Mucosa of descending colon (tissue), 3 donors: ENCODE data around the gene GTF2H1. TPM values are rescaled to one million over a fixed set of nuclear protein-coding genes. Genes with fewer than 3 reads are reported as not detected.

Experiments used
- ATAC-seq: fragments of 200-7000 bp; cut with Tn5 transposase; one replicate; pipeline ENCODE4 v1.9.1; 2020; ENCODE audit warnings: mild to moderate bottlenecking, moderate library complexity
- DNase-seq, 3 donors: peaks; one replicate each; pipeline ENCODE4 v3.0.0-alpha.2; 2020
- H3K36me3 ChIP-seq: fragments of 200-600 bp; one replicate; pipeline ENCODE4 v1.8.0; 2021; ENCODE audit warnings: low read depth, mild to moderate bottlenecking
- H3K4me1 ChIP-seq: fragments of 200-600 bp; one replicate; pipeline ENCODE4 v1.8.0; 2021; ENCODE audit warnings: low read depth, mild to moderate bottlenecking
- H3K4me3 ChIP-seq: fragments of 200-600 bp; one replicate; pipeline ENCODE4 v1.8.0; 2021; ENCODE audit warnings: mild to moderate bottlenecking
- H3K9me3 ChIP-seq: fragments of 200-600 bp; one replicate; pipeline ENCODE4 v1.8.0; 2021; ENCODE audit warnings: mild to moderate bottlenecking
- CTCF ChIP-seq: fragments of 200-600 bp; IDR thresholded peaks from one replicate; pipeline ENCODE4 v1.8.0; 2022; ENCODE audit warnings: antibody characterized with exemption, mild to moderate bottlenecking
- intact Hi-C, 2 donors: fragments of 100-400 bp; cut with DNase I in 1 of 2; cut with micrococcal nuclease in 1 of 2; formaldehyde crosslinking; loops; one replicate each; pipeline versions ENCODE4 v1.11.0 to v1.11.1; 2022; cut with DNase I, micrococcal nuclease
- total RNA-seq, 3 donors: library from RNA; stranded (reverse); fragmentation: NEBNext Ultra II Directional in 2 of 3; extraction: Animal tissue kit (Norgen Biotek cat#: 25700) in 2 of 3; gene quantifications; one replicate each; pipeline versions ENCODE4 v1.2.1 to v1.2.4, GENCODE V29; 2021 to 2023
- donor health status: DM: no; HTN: no; CAD: no; lungs with moderate emphysema.
- donor health status: DM: no; HTN: no; CAD: no.
- donor health status: DM: no; HTN: yes; CAD: no.

The GTF2H1 gene
- total RNA-seq, 3 donors from 2014 or later = 32.8 to 43.3 (median 35.9) TPM

DNA sequence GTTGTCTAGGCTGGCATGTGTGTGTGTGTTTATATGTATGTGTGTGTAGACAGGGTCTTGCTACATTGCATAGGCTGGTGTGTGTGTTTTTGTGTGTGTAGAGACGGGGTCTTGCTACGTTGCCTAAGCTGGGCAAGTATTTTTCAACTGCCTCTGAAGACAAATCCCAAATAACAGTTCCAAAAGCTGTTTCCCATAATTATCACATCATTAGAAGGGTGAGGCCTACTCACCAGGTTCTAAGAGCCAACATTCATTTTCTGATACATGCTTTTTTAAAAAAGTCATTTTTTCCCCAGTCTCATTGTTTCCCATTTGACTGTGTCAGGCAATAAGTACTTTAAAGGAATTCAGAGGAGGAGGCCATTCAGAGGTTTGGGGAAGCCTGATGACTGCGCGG is 33.5 kb upstream of the GTF2H1 start:
- no peaks in the 10 kb centered on the region for H3K4me1 ChIP-seq
- intact Hi-C loops = no loop called here
- ATAC-seq = no peak
- no peak for DNase-seq
- H3K4me3 ChIP-seq = no peak overlapping the region
- H3K36me3 ChIP-seq = peaks cover 8% of the 10 kb centered on the region
- no peaks in the 10 kb centered on the region for H3K9me3 ChIP-seq
- TF ChIP-seq CTCF = no peak

GRCh38 chr11:18294862-18295261 is 27.5 kb upstream of the GTF2H1 start:
- H3K36me3 ChIP-seq = no peaks in the 10 kb centered on the region
- no peaks in the 10 kb centered on the region for H3K9me3 ChIP-seq
- intact Hi-C loops = no loop called here
- no peak for TF ChIP-seq CTCF
- no peaks in the 10 kb centered on the region for H3K4me1 ChIP-seq
- H3K4me3 ChIP-seq = no peak overlapping the region
- DNase-seq (no peak), ATAC-seq (no peak)

DNA sequence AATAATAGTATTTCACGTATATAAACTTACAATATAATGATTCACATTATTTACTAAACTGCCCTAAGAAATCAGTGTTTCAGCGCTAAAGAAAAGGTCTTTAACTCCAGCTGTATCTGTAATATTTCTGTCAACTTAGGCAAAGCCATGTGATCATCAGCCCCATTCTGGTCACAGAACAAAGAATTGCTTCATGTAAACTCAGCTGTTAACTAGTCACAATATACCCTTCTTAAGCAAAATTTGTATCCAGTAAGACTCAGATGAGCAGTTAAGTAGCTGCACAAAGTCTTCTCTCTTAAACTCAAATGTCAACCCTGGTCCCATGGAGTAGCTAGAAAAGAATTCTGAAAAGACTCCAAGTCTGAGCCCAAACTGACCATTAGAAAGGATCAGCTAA is 27.1 kb upstream of the GTF2H1 start:
- TF ChIP-seq CTCF = no peak
- DNase-seq (no peak), ATAC-seq (no peak)
- H3K9me3 ChIP-seq = no peaks in the 10 kb centered on the region
- intact Hi-C loops = no loop called here
- H3K4me1 ChIP-seq = no peaks in the 10 kb centered on the region
- no peaks in the 10 kb centered on the region for H3K36me3 ChIP-seq
- no peak overlapping the region for H3K4me3 ChIP-seq

GRCh38 chr11:18299721-18300120 is 22.6 kb upstream of the GTF2H1 start:
- DNase-seq (no peak), ATAC-seq (no peak)
- Histone ChIP-seq H3K4me3 (no peak overlapping the region), H3K4me1 (peaks cover 6% of the 10 kb centered on the region), H3K36me3 (no peaks in the 10 kb centered on the region), H3K9me3 (no peaks in the 10 kb centered on the region)
- TF ChIP-seq CTCF = no peak
- intact Hi-C loops = loop anchor here in 1 of 2 donors (10.0 kb wide), 1 partner anchor 105 kb away; no protein-coding TSS in a partner anchor

GRCh38 chr11:18304745-18305144 is 17.6 kb upstream of the GTF2H1 start:
- no peaks in the 10 kb centered on the region for H3K36me3 ChIP-seq
- DNase-seq = peak in 1 of 3 donors; percentile 70

More at GRCh38 chr11:18304745-18305144, 17.6 kb upstream of the GTF2H1 start:
- Histone ChIP-seq H3K4me1 (peaks cover 6% of the 10 kb centered on the region), H3K4me3 (no peak overlapping the region), H3K9me3 (no peaks in the 10 kb centered on the region)
- intact Hi-C loops = loop anchor here in 1 of 2 donors (10.0 kb wide), 1 partner anchor 100 kb away; no protein-coding TSS in a partner anchor
- TF ChIP-seq CTCF = no peak
- ATAC-seq = peak; percentile 90
